RPMI7951 (cell line): ENCODE measurements around the gene ITGB6. TPM values are rescaled to one million over a fixed set of nuclear protein-coding genes. Genes with fewer than 3 reads are reported as not detected.
"Not testable (repeated sequence)": the region's sequence is repeated elsewhere in the genome, so short reads cannot be mapped to it uniquely, and the experiment has no call there.

ENCODE experiments used
- DNase-seq: peaks from one replicate; pipeline ENCODE4 v3.0.0-alpha.2; 2012; ENCODE audit warnings: low read depth
- total RNA-seq: library from RNA; depleted of rRNA; stranded (reverse); fragments of >200 nt; shearing (Covaris generic); gene quantifications from 2 replicates; pipeline ENCODE4 v1.2.3, GENCODE V29; 2014

Gene ITGB6
- total RNA-seq, 1 experiment from 2014 or later = 0.36 TPM

DNA sequence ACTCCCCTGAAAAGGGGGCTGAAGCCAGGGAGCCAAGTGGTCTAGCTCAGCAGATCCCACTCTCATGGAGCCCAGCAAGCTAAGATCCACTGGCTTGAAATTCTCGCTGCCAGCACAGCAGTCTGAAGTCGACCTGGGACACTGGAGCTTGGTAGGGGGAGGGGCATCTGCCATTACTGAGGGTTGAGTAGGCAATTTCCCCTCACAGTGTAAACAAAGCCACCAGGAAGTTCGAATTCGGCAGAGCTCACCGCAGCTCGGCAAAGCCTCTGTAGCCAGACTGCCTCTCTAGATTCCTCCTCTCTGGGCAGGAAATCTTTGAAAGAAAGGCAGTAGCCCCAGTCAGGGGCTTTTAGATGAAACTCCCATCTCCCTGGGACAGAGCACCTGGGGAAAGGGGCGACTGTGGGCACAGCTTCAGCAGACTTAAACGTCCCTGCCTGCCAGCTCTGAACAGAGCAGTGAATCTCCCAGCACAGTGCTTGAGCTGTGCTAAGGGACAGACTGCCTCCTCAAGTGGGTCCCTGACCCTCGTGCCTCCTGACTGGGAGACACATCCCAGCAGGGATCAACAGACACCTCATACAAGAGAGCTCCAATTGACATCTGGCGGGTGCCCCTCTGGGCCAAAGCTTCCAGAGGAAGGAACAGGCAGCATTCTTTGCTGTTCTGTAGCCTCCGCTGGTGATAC is 18.8 kb downstream of the ITGB6 start:
- not testable (repeated sequence) for DNase-seq

DNA sequence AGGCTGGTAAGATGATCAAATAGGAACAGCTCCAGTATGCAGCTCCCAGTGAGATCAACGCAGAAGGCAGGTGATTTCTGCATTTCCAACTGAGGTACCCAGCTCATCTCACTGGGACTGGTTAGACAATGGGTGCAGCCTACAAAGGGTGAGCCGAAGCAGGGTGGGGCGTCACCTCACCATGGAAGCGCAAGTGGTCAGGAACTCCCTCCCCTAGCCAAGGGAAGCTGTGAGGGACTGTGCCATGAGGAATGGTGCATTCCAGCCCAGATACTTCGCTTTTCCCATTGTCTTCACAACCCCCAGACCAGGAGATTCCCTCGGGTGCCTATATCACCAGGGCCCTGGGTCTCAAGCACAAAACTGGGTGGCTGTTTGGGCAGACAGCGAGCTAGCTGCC is 19.4 kb downstream of the ITGB6 start:
- not testable (repeated sequence) for DNase-seq

DNA sequence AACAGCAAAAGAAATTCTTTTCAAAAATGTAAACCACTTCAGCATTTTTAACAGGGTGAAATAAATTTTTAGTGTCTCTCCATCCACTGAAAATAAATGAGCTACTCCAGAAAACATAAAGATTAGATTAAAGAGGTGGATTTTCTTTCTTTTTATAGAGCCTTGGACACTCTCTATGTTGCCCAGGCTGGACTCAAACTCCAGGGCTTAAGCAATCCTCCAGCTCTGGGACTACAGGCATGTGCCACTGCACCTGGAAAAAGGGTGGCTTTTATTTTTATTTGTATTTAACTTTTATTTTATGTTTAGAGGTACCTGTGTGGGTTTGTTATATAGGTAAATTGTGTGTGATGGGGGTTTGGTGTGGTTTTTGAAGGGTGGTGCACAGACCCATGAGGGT is 19.9 kb downstream of the ITGB6 start:
- no peak for DNase-seq

DNA sequence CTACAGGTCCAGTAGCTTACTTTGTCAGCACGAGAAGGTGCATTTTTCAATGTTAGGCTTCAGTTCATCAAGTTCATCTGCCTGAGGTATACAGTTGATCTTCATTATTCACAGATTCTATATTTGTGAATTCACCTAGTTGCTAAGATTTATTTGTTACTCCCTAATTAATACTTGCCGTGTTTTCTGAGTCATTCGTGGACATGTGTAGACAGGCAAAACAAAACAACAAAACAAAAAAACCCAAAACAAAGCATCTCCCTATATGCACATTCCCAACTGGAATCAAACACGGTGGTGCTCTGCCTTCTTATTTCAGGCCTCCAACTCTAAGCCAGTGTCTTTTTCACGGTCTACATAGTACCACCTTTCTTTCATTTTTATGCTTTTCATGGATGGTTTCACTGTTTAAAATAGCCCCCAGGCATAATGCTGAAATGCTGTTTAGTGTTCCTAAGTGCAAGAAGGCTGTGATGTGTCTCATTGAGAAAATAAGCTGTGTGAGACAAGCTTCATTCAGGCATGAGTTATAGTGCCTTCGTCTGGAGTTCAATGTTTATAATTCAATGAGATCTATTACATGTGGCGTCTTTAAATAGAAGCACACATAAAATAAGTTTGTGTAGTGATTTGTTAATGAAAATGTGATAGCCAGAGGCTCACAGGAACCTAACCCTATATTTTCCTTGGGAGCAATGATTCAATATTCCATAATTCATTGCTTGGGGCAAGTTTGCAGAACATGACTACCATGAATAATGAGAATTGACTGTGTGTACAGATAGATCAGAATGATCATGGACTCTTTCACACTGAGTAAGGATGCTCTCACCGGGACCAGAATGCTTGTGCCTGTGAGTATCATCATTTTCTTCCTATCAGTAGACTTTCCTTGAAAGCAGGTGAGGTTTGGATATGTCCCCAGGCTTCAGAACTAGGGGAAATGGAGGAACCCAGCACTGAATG is 24.6 kb downstream of the ITGB6 start:
- peak; percentile 57 for DNase-seq

DNA sequence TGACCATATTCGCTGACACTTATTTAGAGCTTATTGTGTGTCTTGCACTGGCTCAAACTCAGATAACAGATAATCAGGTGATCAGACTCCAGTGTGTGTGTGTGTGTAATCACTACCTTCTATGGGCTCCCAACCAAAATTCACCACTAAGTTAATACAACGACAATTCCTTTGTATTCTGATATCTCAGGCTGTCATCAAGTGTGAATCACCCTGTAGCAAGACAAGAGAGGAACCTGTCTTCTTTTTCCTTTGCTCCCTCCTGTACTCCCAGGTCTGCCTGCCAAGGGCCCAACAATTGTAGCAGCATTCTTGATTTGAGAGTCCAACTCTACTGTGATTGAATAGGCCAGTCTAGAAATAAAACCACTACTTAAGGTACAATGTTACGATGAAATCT is 25.8 kb downstream of the ITGB6 start:
- DNase-seq = no peak

DNA sequence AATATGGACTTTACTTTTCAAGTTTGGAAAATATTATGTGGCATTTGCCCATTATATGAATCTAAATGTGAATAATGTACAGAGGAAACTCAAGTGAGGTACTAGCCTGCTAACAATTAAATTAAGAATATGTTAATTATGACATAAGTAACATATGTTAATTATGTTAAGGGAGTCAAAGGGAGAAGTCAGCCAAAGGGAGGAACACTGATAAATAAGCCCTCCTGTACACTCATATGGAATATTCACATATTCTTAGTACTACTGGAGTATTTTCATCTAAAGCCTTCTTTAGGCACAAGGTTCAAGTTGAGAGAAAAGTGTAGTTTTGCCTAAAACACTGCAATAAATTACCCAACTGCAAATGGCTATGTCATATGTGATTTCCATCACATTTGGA is 30.1 kb downstream of the ITGB6 start:
- DNase-seq = no peak

DNA sequence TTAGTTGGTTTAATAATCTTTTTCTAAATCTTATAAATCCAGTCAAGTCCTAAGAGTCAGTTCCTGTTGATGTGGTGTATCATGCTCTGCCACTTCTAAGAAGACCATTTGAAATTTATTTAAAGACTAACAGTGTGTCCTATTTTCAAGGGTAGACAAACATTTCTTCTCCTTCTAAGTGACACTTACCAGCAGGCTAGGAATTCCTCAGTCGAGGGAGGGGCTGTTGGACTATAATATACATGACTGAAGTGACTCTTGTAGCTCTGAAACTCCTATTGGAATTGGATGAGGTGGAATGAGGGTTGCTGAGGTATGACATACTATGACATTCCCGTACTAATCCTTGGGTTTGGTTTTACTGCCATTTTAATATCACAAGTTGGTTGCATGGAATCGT is 30.6 kb downstream of the ITGB6 start:
- DNase-seq = no peak

DNA sequence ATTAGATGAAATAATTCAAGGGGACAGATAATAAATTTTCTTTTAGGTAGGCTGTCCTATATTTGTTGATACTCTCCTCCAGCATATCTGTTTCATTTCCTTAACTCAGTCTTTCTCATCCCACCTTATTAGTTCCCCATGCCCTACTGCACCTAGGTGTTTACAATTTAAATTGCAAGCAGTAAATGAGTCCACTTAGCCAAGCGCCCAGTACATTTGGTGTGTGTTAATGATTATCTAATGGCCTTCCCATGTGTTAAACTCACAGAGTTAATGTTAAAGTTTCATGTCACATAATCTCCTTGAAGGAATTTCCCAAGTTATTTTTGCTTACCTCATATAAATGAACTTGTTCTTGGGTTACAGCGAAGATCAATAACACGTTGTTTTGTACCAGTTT is 31.2 kb downstream of the ITGB6 start:
- no peak for DNase-seq

- DNase-seq = no peak
Measured at GRCh38 chr2:160167089-160167740, 32.9 kb downstream of the ITGB6 start.

GRCh38 chr2:160165996-160166395 is 34.1 kb downstream of the ITGB6 start:
- no peak for DNase-seq

GRCh38 chr2:160165081-160165480 is 35.0 kb downstream of the ITGB6 start:
- no peak for DNase-seq

- peak; percentile 51 for DNase-seq
Measured at GRCh38 chr2:160157861-160158829, 41.9 kb downstream of the ITGB6 start.

- peak; percentile 75 for DNase-seq
Measured at GRCh38 chr2:160156665-160157064, 43.4 kb downstream of the ITGB6 start.

- DNase-seq = peak; percentile 32
Measured at GRCh38 chr2:160156100-160156499, 44.0 kb downstream of the ITGB6 start.

DNA sequence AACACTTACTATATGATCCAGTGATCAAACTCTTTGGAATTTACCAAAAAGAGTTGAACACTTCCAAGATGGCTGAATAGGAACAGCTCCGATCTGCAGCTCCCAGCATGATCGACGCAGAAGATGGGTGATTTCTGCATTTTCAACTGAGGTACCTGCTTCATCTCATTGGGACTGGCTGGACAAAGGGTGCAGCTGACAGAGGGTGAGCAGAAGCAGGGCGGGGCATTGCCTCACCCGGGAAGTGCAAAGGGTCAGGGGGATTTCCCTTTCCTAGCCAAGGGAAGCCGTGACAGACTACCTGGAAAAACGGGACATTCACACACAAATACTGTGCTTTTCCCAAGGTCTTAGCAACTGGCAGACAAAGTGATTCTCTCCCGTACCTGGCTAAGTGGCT is 51.7 kb downstream of the ITGB6 start:
- not testable (repeated sequence) for DNase-seq

DNA sequence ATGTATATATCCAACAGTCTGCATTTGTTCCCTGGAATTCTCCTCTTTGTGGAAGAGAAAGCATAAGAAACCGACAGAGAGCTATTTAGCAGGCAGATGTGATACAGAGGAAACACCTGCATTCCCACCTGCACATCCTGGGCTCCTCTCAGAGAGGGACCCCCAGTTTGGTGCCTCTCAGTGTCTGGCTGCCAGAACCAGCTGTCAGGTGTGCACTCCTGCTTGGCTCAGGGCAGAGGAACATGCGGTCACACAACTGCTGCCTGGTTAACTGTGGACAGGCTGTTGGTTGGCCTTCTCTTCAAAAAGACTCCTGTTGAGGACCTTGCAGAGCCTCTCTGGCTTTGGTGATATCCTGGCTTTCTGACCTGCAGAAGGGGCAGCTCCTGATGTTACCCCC is 54.6 kb downstream of the ITGB6 start:
- no peak for DNase-seq

- DNase-seq = no peak
Measured at GRCh38 chr2:160144280-160144990, 55.6 kb downstream of the ITGB6 start.

DNA sequence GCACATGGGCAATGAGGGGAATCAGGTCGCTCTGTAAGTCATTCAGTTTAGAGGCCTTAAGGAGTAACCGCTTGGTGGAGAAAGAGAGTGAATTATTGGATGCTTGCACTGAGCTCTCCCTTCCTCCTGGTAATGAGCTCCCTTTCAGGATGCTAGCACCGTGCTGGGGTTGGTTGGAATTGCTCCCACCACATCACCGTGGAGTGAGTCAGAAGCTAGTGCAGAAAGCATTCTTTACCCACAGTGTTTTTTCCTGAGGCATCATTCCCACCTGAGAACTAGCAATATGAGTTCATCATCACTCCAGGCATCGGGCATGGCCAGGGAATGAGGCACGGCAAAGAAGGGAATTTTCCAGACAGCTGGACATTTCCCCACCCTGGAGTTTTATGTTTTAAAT is 57.6 kb downstream of the ITGB6 start:
- DNase-seq = peak; percentile 63

DNA sequence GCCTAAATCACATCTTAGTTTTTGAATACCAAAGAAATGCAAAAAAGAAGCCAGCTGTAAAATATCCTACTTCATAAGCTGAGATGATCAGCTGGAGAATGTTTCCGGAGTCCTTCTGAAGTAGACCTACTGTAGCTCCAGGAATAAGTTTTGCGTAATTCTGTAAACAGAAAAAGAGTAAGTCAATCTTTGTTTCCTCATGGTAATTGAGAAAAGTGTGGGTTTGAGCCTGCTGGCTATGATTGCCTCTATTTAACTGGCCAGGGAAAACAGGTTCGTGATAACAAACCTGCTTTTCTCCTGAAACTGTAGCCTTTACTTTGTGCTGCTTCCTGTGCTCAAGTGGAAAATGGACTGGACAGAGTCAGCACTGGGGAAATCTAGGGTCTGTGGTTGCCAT is 58.2 kb downstream of the ITGB6 start:
- no peak for DNase-seq

- DNase-seq = no peak
Measured at GRCh38 chr2:160141419-160141818, 58.7 kb downstream of the ITGB6 start.

DNA sequence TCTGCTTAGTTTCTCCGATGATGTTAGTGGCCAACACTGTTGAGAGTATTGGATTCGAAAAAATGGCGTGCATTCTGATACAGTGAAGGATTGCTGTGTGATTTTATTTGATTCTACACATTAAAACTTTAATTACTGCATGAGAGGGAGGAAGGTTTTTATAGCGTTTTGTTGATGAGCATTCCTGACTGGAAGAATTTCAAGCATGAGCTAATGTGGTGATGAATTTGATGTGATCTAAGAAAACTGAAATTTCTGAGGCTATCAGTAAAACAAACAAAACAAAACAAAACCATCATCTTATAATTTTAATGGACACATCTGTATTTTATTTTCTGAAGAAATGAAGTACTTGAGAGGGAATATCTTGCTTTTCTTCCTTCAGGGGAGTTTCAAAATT is 59.6 kb downstream of the ITGB6 start:
- no peak for DNase-seq
